SK-N-SH treated with all-trans-retinoic acid at 6 μM for 48 hours (cell line): Measurements from ENCODE around the gene EPN1.
"Not testable (repeated sequence)": the region's sequence is repeated elsewhere in the genome, so short reads cannot be mapped to it uniquely, and the experiment has no call there.

Experiments
- ATAC-seq: fragments of 200-7000 bp; cut with Tn5 transposase; 3 replicates; pipeline ENCODE4 v1.9.1; 2020; ENCODE audit warnings: mild to moderate bottlenecking, moderate library complexity
- ISL1 ChIP-seq: fragments of 250-450 bp; sonication (Bioruptor Pico); IDR thresholded peaks from 2 replicates; pipeline ENCODE4 v2.1.2; 2022; ENCODE audit warnings: mild to moderate bottlenecking, moderate library complexity
- OSR1 ChIP-seq: fragments of 250-450 bp; sonication (Bioruptor Pico); IDR thresholded peaks from 2 replicates; pipeline ENCODE4 v1.8.0; 2022; ENCODE audit warnings: moderate library complexity, mild to moderate bottlenecking, inconsistent platforms
- SNAI2 ChIP-seq: fragments of 250-450 bp; sonication (Bioruptor Pico); IDR thresholded peaks from 2 replicates; pipeline ENCODE4 v1.5.0; 2020; ENCODE audit warnings: mild to moderate bottlenecking, moderate library complexity
- ZNF8 ChIP-seq: fragments of 450-650 bp; formaldehyde crosslinking; IDR thresholded peaks from 2 replicates; pipeline ENCODE4 v1.5.0; 2020; ENCODE audit warnings: mild to moderate bottlenecking, moderate library complexity
- TF ChIP-seq, protein P1 (sequence below): fragments of 250-450 bp; sonication (Bioruptor Pico); IDR thresholded peaks from 2 replicates; pipeline ENCODE4 v1.5.0; 2020; ENCODE audit warnings: mild to moderate bottlenecking, moderate library complexity

The EPN1 gene

DNA sequence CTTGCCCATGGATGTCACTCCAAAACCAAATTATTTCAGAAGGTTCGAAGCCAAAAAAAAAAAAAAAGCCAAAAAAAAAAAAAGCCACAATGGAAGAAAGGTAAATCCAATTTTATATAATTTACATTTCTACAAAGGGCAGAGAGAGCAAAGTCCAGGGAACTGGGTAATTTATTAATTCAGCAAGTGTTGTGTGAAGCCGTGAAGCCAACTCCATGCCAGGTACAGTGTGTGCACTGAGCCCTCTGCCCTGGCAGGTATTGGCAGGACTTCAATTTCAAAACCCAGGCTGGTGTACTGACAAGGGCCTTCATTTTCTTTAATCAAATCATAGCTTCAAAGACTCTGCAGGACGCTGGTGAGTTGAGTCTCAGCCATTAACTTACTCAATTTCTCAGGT is 78.4 kb downstream of the EPN1 start (continued):
- TF ChIP-seq ISL1 (CRISPR knock-in tag) = no peak
- TF ChIP-seq OSR1 (CRISPR knock-in tag) = no peak
- TF ChIP-seq SNAI2 (CRISPR knock-in tag) = no peak
- TF ChIP-seq, protein P1, sequence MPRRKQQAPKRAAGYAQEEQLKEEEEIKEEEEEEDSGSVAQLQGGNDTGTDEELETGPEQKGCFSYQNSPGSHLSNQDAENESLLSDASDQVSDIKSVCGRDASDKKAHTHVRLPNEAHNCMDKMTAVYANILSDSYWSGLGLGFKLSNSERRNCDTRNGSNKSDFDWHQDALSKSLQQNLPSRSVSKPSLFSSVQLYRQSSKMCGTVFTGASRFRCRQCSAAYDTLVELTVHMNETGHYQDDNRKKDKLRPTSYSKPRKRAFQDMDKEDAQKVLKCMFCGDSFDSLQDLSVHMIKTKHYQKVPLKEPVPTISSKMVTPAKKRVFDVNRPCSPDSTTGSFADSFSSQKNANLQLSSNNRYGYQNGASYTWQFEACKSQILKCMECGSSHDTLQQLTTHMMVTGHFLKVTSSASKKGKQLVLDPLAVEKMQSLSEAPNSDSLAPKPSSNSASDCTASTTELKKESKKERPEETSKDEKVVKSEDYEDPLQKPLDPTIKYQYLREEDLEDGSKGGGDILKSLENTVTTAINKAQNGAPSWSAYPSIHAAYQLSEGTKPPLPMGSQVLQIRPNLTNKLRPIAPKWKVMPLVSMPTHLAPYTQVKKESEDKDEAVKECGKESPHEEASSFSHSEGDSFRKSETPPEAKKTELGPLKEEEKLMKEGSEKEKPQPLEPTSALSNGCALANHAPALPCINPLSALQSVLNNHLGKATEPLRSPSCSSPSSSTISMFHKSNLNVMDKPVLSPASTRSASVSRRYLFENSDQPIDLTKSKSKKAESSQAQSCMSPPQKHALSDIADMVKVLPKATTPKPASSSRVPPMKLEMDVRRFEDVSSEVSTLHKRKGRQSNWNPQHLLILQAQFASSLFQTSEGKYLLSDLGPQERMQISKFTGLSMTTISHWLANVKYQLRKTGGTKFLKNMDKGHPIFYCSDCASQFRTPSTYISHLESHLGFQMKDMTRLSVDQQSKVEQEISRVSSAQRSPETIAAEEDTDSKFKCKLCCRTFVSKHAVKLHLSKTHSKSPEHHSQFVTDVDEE = no peak
- TF ChIP-seq ZNF8 (CRISPR knock-in tag) = no peak

DNA sequence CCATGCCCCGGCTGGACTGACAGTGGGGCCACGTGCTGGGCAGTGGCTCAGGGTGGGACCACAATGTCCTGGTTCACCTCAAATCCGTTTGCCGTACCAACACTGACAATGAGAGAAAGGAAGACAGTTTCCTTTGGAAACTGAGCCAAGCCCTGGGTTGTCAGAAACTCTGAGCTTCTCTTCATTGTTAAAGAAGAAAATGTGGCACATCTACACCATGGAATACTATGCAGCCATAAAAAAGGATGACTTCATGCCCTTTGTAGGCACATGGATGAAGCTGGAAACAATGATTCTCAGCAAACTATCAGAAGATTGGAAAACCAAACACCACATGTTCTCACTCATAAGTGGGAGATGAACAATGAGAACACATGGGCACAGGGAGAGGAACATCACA is 81.8 kb downstream of the EPN1 start:
- not testable (repeated sequence) for ATAC-seq

DNA sequence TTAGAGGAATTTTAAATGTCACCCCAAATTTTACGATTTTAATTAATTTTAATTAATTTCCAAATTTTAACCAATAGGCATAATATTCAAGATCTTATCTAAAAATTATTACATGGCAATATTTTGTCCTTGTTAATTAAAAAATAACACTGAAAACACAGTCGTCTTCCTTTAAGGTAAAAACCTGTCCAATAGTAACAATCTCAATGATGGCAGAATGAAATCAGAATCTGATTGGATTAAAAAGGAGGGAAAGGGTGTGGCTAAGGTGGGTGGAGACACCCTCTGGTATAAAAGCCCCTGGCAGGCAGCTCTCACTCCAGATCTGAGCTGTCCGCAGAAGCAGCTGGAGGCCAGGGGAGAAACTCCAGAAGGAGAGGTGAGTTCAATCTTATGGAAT is 83.8 kb downstream of the EPN1 start, which contains the start of gene RFPL4A:
RFPL4A (plus strand) TSS at position 301 of the 400 bp plus-strand sequence. CDS start 2,704 bp downstream, outside the sequence.
- ATAC-seq = not testable (repeated sequence)
